ENCODE data around the gene EFNA4. TPM values are rescaled to one million over a fixed set of nuclear protein-coding genes. Genes with fewer than 3 reads are reported as not detected.

The EFNA4 gene
- polyA plus RNA-seq, 1 experiment: 10.1 TPM

DNA sequence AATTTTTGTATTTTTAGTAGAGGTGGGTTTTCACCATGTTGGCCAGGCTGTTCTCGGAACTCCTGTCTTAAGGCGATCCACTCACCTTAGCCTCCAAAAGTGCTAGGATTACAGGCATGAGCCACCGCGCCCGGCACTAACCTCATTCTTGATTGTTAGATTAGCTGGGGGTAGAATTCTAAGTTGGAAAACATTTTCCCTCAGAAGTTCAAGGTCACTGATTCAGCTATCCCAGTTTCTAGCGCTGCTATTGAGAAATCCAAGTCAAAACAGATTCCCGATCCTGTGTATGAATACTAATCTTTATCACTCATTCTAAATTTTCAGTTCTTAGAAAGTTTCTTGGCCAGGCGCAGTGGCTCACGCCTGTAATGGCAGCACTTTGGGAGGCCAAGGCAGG lies 39.8 kb downstream of the EFNA4 start:
- CTCF ChIA-PET: interaction anchor here (1.6 to 2.3 kb wide), 2 partner anchors 12 to 70 kb away, joined by 4 to 8 read pairs; partner anchors contain the start of gene KRTCAP2
- Histone ChIP-seq H3K4me3 (ENCODE audit: low read depth, low read length) (no peak overlapping the region), H3K9me3 (ENCODE audit: control insufficient read depth, insufficient read depth, low read length) (no peaks in the 10 kb centered on the region), H3K27me3 (ENCODE audit: control insufficient read depth, insufficient read depth, low read length) (peaks cover 18% of the 10 kb centered on the region), H3K27ac (ENCODE audit: low read depth, low read length) (no peak overlapping the region)
- POLR2A ChIA-PET: no interaction called here
- DNase-seq (ENCODE audit: low read depth, low spot score): no peak
- TF ChIP-seq, protein P1, sequence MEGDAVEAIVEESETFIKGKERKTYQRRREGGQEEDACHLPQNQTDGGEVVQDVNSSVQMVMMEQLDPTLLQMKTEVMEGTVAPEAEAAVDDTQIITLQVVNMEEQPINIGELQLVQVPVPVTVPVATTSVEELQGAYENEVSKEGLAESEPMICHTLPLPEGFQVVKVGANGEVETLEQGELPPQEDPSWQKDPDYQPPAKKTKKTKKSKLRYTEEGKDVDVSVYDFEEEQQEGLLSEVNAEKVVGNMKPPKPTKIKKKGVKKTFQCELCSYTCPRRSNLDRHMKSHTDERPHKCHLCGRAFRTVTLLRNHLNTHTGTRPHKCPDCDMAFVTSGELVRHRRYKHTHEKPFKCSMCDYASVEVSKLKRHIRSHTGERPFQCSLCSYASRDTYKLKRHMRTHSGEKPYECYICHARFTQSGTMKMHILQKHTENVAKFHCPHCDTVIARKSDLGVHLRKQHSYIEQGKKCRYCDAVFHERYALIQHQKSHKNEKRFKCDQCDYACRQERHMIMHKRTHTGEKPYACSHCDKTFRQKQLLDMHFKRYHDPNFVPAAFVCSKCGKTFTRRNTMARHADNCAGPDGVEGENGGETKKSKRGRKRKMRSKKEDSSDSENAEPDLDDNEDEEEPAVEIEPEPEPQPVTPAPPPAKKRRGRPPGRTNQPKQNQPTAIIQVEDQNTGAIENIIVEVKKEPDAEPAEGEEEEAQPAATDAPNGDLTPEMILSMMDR (IDR thresholded peaks at IDR 0.05; ENCODE audit: low read depth, low read length): no peak

DNA sequence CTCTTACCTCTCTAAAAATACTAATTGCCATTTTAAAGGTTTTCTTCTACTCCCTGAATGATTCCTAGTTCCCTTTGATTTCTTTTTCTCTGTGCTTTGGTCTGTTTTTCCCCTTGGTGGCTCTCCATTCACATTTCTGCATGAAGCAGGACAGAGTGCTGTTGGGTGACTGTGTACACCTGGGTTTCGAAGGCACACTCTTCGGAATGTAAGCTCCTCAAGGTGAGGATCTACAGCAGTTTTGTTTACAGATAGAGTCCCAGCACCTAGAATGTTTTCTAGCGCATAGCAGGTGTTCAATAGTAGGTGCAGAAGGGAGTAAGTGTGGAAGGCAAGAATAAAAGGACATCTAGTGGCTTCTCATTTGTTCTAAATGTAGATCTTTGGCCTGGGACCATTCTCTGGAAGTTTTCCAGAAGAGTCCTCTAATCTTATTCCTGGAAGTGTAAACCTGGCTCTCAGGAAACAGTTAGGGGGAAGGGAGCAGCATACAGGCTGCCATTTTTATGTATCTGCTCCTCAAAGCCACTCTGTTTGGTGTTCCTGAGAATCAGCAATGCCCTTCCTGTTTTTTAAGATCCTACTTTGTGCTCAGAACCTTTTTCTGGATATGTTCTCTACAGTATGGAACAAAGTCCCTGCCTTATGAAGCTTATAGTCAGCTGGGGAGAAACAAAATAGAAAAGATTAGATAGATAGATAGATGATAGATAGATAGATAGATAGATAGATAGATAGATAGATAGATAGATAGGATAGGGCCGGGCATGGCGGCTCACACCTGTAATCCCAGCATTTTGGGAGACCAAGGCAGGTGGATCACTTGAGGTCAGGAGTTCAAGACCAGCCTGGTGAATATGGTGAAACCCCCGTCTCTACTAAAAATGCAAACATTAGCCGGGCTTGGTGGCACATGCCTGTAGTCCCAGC lies 41.3 kb downstream of the EFNA4 start:
- H3K9me3 ChIP-seq (ENCODE audit: control insufficient read depth, insufficient read depth, low read length): no peaks in the 10 kb centered on the region
- TF ChIP-seq, protein P1 (IDR thresholded peaks at IDR 0.05; ENCODE audit: low read depth, low read length): no peak
- H3K27me3 ChIP-seq (ENCODE audit: control insufficient read depth, insufficient read depth, low read length): peaks cover 24% of the 10 kb centered on the region
- ChIA-PET POLR2A (no interaction called here), CTCF (interaction anchor here (1.2 to 3.4 kb wide), 3 partner anchors 13 to 68 kb away, joined by 4 to 7 read pairs (median 5); partner anchors contain the start of gene KRTCAP2)
- DNase-seq (ENCODE audit: low read depth, low spot score): no peak
- no peak overlapping the region for H3K27ac ChIP-seq (ENCODE audit: low read depth, low read length)
- H3K4me3 ChIP-seq (ENCODE audit: low read depth, low read length): no peak overlapping the region

DNA sequence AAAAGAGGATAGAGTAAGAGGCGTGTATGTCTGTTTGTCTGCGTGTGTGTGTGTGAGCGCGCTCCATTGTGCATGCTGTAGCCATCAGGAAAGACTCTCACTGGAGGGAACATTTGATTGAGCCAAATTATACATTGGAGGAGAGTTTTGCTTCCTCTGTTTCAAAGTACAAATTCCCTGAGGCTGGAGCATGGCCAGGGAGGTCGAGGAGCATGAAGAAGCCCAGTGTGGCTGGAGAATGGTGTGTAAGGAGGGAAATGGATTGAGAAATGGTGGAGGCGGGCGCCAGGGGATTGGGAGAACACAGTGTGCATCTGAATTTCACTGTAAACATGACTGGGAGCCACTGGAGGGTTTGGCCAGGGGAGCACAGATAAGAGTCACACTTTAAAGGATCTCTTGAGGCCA lies 42.1 kb downstream of the EFNA4 start:
- ChIA-PET CTCF (interaction anchor here (1.2 to 3.4 kb wide), 3 partner anchors 14 to 62 kb away, joined by 5 to 8 read pairs (median 7); no protein-coding TSS in a partner anchor), POLR2A (no interaction called here)
- Histone ChIP-seq H3K9me3 (ENCODE audit: control insufficient read depth, insufficient read depth, low read length) (no peaks in the 10 kb centered on the region), H3K4me3 (ENCODE audit: low read depth, low read length) (no peak overlapping the region), H3K27ac (ENCODE audit: low read depth, low read length) (no peak overlapping the region), H3K27me3 (ENCODE audit: control insufficient read depth, insufficient read depth, low read length) (peaks cover 28% of the 10 kb centered on the region)
- TF ChIP-seq, protein P1 (IDR thresholded peaks at IDR 0.05; ENCODE audit: low read depth, low read length): no peak
- no peak for DNase-seq (ENCODE audit: low read depth, low spot score)

DNA sequence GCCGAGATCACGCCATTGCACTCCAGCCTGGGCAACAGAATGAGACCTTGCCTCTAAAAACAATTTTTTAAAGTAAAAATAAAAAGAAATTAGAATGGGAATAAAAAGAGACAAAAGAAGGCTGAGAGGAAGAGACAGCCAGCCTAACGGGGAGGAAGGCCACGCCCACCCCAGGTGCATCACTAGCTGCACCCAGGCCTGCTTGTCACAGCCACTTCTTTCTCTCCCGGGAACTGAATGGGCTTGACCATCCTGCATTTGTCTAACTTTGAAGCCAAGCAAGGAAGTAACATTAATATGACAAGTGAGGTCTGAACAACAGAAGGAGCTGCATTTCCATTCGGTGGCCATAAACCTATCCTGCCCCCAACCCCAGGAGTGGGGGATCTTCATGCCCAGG lies 43.3 kb downstream of the EFNA4 start:
- DNase-seq (ENCODE audit: low read depth, low spot score): no peak
- Histone ChIP-seq H3K27ac (ENCODE audit: low read depth, low read length) (no peak overlapping the region), H3K9me3 (ENCODE audit: control insufficient read depth, insufficient read depth, low read length) (no peaks in the 10 kb centered on the region), H3K4me3 (ENCODE audit: low read depth, low read length) (no peak overlapping the region), H3K27me3 (ENCODE audit: control insufficient read depth, insufficient read depth, low read length) (peaks cover 33% of the 10 kb centered on the region)
- ChIA-PET CTCF (interaction anchor here (0.5 to 3.4 kb wide), 5 partner anchors 15 to 66 kb away, joined by 3 to 8 read pairs (median 7); partner anchors contain the start of gene KRTCAP2), POLR2A (interaction anchor here (0.5 kb wide), 1 partner anchor 9 kb away, joined by 12 read pairs; no protein-coding TSS in a partner anchor)
- TF ChIP-seq, protein P1 (IDR thresholded peaks at IDR 0.05; ENCODE audit: low read depth, low read length): no peak
